C4-2B (cell line): ENCODE results near the gene FAM168A.

Source experiments
- H3K27ac ChIP-seq: fragments of 450-650 bp; 2 replicates; pipeline ENCODE4 v1.5.1; 2017
- CTCF ChIP-seq: fragments of 450-650 bp; conservative IDR thresholded peaks from 2 replicates; pipeline ENCODE4 v1.5.1; 2017; ENCODE audit warnings: mild to moderate bottlenecking
- ZFX ChIP-seq: fragments of 450-650 bp; IDR thresholded peaks from 2 replicates; pipeline ENCODE4 v1.6.1; 2017

Gene FAM168A

GRCh38 chr11:73468590-73469161, 129.2 kb downstream of the FAM168A start:
- TF ChIP-seq ZFX (no peak), CTCF (no peak)

GRCh38 chr11:73467505-73467904, 130.4 kb downstream of the FAM168A start:
- H3K27ac ChIP-seq: no peak overlapping the region
- TF ChIP-seq ZFX (no peak), CTCF (no peak)

More at GRCh38 chr11:73468590-73469161, 129.2 kb downstream of the FAM168A start:
- H3K27ac ChIP-seq: no peak overlapping the region; the same call in 1 of the 2 replicates

- H3K27ac ChIP-seq: no peak overlapping the region
- no peak for TF ChIP-seq CTCF
- TF ChIP-seq ZFX: no peak
Observed at GRCh38 chr11:73466643-73467042, 131.3 kb downstream of the FAM168A start.

GRCh38 chr11:73465871-73466270, 132.0 kb downstream of the FAM168A start:
- no peak for TF ChIP-seq ZFX
- TF ChIP-seq CTCF: no peak
- no peak overlapping the region for H3K27ac ChIP-seq

- no peak overlapping the region for H3K27ac ChIP-seq
- TF ChIP-seq CTCF: no peak
- no peak for TF ChIP-seq ZFX
Observed at GRCh38 chr11:73465023-73465675, 132.8 kb downstream of the FAM168A start.

- H3K27ac ChIP-seq: no peak overlapping the region
- no peak for TF ChIP-seq CTCF
- no peak for TF ChIP-seq ZFX
Observed at GRCh38 chr11:73464347-73464746, 133.6 kb downstream of the FAM168A start.

- H3K27ac ChIP-seq: no peak overlapping the region
- TF ChIP-seq ZFX: no peak
- TF ChIP-seq CTCF: no peak
Observed at GRCh38 chr11:73463359-73463758, 134.6 kb downstream of the FAM168A start.
